Keratinocyte (primary cell): ENCODE data around the gene DTD2.

ENCODE experiments used
- EZH2 ChIP-seq: IDR thresholded peaks from one replicate; pipeline ENCODE4 v1.6.1; 2012; ENCODE audit warnings: inconsistent platforms, mild to moderate bottlenecking, low read length, moderate library complexity
- TF ChIP-seq, protein P1 (sequence below), 3 experiments: IDR thresholded peaks in 1 of 3; conservative IDR thresholded peaks in 1 of 3; optimal IDR thresholded peaks in 1 of 3; 2 replicates in 2 of 3; 3 replicates in 1 of 3; pipeline versions ENCODE3 to v1.5.1; 2011; ENCODE audit warnings: low read length in 3 of 3, mild to moderate bottlenecking in 3 of 3, moderate library complexity in 2 of 3, control low read depth in 1 of 3, inconsistent platforms in 1 of 3; ENCODE audit not compliant: insufficient read depth in 2 of 3; ENCODE audit errors: extremely low read depth in 1 of 3

DNA sequence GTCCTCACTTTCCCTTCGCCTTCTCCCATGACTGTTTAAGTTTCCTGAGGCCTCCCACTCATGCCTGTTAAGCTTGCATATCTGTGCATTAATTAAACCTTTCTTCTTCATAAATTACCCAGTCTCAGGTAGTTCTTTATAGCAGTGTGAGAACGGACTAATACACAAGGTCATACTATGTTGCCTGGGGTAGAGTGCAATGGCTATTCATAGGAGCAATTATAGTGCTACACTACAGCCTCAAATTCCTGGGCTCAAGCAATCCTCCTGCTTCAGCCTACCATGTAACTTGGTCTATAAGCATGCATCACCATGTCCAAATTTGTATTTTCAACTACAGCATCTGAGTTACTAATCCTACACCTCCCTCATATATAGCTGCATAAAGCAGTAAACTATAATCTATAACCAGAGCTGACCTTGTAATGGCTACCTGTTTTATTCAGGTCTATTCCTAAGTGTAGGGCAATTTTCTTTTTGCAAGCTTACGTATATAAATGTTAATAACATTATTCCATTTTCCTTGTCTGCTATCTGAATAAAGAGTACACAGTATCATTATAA, 55.9 kb downstream of the DTD2 start:
- TF ChIP-seq, protein P1, sequence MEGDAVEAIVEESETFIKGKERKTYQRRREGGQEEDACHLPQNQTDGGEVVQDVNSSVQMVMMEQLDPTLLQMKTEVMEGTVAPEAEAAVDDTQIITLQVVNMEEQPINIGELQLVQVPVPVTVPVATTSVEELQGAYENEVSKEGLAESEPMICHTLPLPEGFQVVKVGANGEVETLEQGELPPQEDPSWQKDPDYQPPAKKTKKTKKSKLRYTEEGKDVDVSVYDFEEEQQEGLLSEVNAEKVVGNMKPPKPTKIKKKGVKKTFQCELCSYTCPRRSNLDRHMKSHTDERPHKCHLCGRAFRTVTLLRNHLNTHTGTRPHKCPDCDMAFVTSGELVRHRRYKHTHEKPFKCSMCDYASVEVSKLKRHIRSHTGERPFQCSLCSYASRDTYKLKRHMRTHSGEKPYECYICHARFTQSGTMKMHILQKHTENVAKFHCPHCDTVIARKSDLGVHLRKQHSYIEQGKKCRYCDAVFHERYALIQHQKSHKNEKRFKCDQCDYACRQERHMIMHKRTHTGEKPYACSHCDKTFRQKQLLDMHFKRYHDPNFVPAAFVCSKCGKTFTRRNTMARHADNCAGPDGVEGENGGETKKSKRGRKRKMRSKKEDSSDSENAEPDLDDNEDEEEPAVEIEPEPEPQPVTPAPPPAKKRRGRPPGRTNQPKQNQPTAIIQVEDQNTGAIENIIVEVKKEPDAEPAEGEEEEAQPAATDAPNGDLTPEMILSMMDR (optimal IDR thresholded peaks at IDR 0.05 in 1 of 3, IDR thresholded peaks at IDR 0.05 in 1 of 3, conservative IDR thresholded peaks at IDR 0.05 in 1 of 3; ENCODE audit: extremely low read depth in 1 of 3, insufficient read depth in 2 of 3, low read length in 3 of 3) = no peak
- TF ChIP-seq EZH2 = no peak
